Small intestine (tissue), 7 donors: ENCODE measurements around the gene HPCAL1. TPM values are rescaled to one million over a fixed set of nuclear protein-coding genes. Genes with fewer than 3 reads are reported as not detected.

ENCODE experiments used
- DNase-seq, 2 donors: peaks; one replicate each; pipeline versions ENCODE4 v3.0.0 to v3.0.0-alpha.2; 2013
- FAIRE-seq: peaks from 2 replicates; lab custom pipeline; 2012; peaks lifted over from hg19 to GRCh38; lab: Jason Lieb, UNC
- H3K27ac ChIP-seq, 3 donors: one replicate each; pipeline ENCODE4 v1.5.1; 2013; ENCODE audit warnings: low read length in 2 of 3, mild to moderate bottlenecking in 2 of 3, control low read depth in 1 of 3, inconsistent platforms in 1 of 3, low read depth in 1 of 3, moderate library complexity in 1 of 3
- H3K27me3 ChIP-seq, 3 donors: one replicate each; pipeline ENCODE4 v1.6.1; 2013; ENCODE audit warnings: low read length in 3 of 3, inconsistent platforms in 1 of 3; ENCODE audit not compliant: control insufficient read depth in 3 of 3, insufficient read depth in 3 of 3
- H3K36me3 ChIP-seq, 3 donors: one replicate each; pipeline ENCODE4 v1.6.1; 2013; ENCODE audit warnings: low read length in 3 of 3, inconsistent platforms in 1 of 3, low read depth in 1 of 3, mild to moderate bottlenecking in 1 of 3, moderate library complexity in 1 of 3; ENCODE audit not compliant: control insufficient read depth in 3 of 3, insufficient read depth in 2 of 3
- H3K4me1 ChIP-seq, 3 donors: one replicate each; pipeline ENCODE4 v1.6.1; 2013; ENCODE audit warnings: low read length in 2 of 3, inconsistent platforms in 1 of 3, low read depth in 1 of 3, mild to moderate bottlenecking in 1 of 3, moderate library complexity in 1 of 3; ENCODE audit not compliant: control insufficient read depth in 3 of 3, insufficient read depth in 2 of 3
- H3K4me3 ChIP-seq, 3 donors: one replicate each; pipeline ENCODE4 v1.5.1; 2013; ENCODE audit warnings: low read length in 3 of 3, control low read depth in 1 of 3, inconsistent platforms in 1 of 3, low read depth in 1 of 3, mild to moderate bottlenecking in 1 of 3, moderate library complexity in 1 of 3
- H3K9me3 ChIP-seq, 2 donors: one replicate each; pipeline ENCODE4 v1.6.1; 2013; ENCODE audit warnings: low read depth in 1 of 2, low read length in 1 of 2; ENCODE audit not compliant: control insufficient read depth in 2 of 2, insufficient read depth in 1 of 2
- WGBS, 3 donors: extraction: QIAGEN DNeasy Blood & Tissue Kit; methylation state at CpG; one replicate each; pipeline ENCODE4 v1.1.7; 2013; 5-methylcytosine and 5-hydroxymethylcytosine counted together
- polyA plus RNA-seq, 4 donors: library from polyadenylated mRNA; stranded (reverse) in 3 of 4; unstranded in 1 of 4; fragments of 200-250 nt in 3 of 4; fragments of 120-200 nt in 1 of 4; gene quantifications; one replicate each; pipeline versions ENCODE4 v1.2.1 to v1.2.3, GENCODE V29; 2013
- donor health status: healthy with polysubstance abuse.
- donor health status: control.
- donor health status: control.
- donor health status: Bipolar disorder and iron deficiency.
- donor health status: healthy.

HPCAL1 gene
- polyA plus RNA-seq, 4 donors = 82.3 to 142 (median 94.2) TPM

GRCh38 chr2:10402653-10403215, 100.0 kb downstream of the HPCAL1 start:
- peak; percentile 59 to 68 for DNase-seq
- Histone ChIP-seq H3K27ac (peak overlapping the region; percentile 37 to 59 (median 37)), H3K9me3 (no peaks in the 10 kb centered on the region), H3K4me1 (peaks cover 9 to 29% (median 16%) of the 10 kb centered on the region in 3 donors), H3K36me3 (peaks cover 0 to 71% (median 3%) of the 10 kb centered on the region in 3 donors), H3K4me3 (no peak overlapping the region), H3K27me3 (no peaks in the 10 kb centered on the region)
- 48 to 74% (median 71%) methylated on average over 8 of the region's 8 CpGs for WGBS, 3 donors
- no peak for FAIRE-seq

GRCh38 chr2:10404324-10405143, 101.8 kb downstream of the HPCAL1 start:
- DNase-seq (no peak), FAIRE-seq (no peak)
- Histone ChIP-seq H3K9me3 (no peaks in the 10 kb centered on the region), H3K27ac (peak overlapping the region in 1 of 3 donors; percentile 26), H3K36me3 (peaks cover 0 to 66% (median 2%) of the 10 kb centered on the region in 3 donors), H3K27me3 (no peaks in the 10 kb centered on the region), H3K4me1 (peaks cover 9 to 47% (median 23%) of the 10 kb centered on the region in 3 donors), H3K4me3 (no peak overlapping the region)
- WGBS, 3 donors = 86 to 95% (median 91%) methylated on average over 20 of the region's 20 CpGs

- no peak for FAIRE-seq
- WGBS, 3 donors = 80 to 89% (median 88%) methylated on average over 13 of the region's 13 CpGs
Observed at GRCh38 chr2:10405448-10405847, 102.7 kb downstream of the HPCAL1 start.

GRCh38 chr2:10406016-10406415, 103.3 kb downstream of the HPCAL1 start:
- DNase-seq (no peak), FAIRE-seq (no peak)
- no peaks in the 10 kb centered on the region for H3K9me3 ChIP-seq
- peak overlapping the region in 1 of 3 donors; percentile 4 for H3K27ac ChIP-seq
- peaks cover 0 to 60% (median 0%) of the 10 kb centered on the region in 3 donors for H3K36me3 ChIP-seq
- peaks cover 4 to 57% (median 19%) of the 10 kb centered on the region in 3 donors for H3K4me1 ChIP-seq
- 85 to 94% (median 92%) methylated on average over 10 of the region's 10 CpGs for WGBS, 3 donors
- no peak overlapping the region for H3K4me3 ChIP-seq
- H3K27me3 ChIP-seq = no peaks in the 10 kb centered on the region

More at GRCh38 chr2:10405448-10405847, 102.7 kb downstream of the HPCAL1 start:
- Histone ChIP-seq H3K4me1 (peaks cover 9 to 55% (median 20%) of the 10 kb centered on the region in 3 donors), H3K27me3 (no peaks in the 10 kb centered on the region), H3K9me3 (no peaks in the 10 kb centered on the region), H3K27ac (peak overlapping the region in 1 of 3 donors; percentile 26), H3K4me3 (no peak overlapping the region), H3K36me3 (peaks cover 0 to 60% (median 0%) of the 10 kb centered on the region in 3 donors)
- DNase-seq = no peak

GRCh38 chr2:10406491-10407188, 103.9 kb downstream of the HPCAL1 start:
- Histone ChIP-seq H3K4me1 (peaks cover 4 to 50% (median 13%) of the 10 kb centered on the region in 3 donors), H3K36me3 (peaks cover 0 to 60% (median 0%) of the 10 kb centered on the region in 3 donors), H3K9me3 (no peaks in the 10 kb centered on the region), H3K4me3 (no peak overlapping the region), H3K27me3 (no peaks in the 10 kb centered on the region), H3K27ac (peak overlapping the region in 1 of 3 donors; percentile 11)
- 80 to 94% (median 91%) methylated on average over 18 of the region's 18 CpGs for WGBS, 3 donors
- FAIRE-seq (no peak), DNase-seq (no peak)

GRCh38 chr2:10407432-10407831, 104.7 kb downstream of the HPCAL1 start:
- 67 to 72% (median 70%) methylated on average over 4 of the region's 4 CpGs for WGBS, 3 donors
- no peak for FAIRE-seq
- Histone ChIP-seq H3K27me3 (no peaks in the 10 kb centered on the region), H3K9me3 (peaks cover 0 to 6% of the 10 kb centered on the region in 2 donors), H3K4me3 (no peak overlapping the region), H3K36me3 (peaks cover 0 to 63% (median 0%) of the 10 kb centered on the region in 3 donors), H3K27ac (peak overlapping the region; percentile 69 to 95 (median 86)), H3K4me1 (peaks cover 4 to 48% (median 12%) of the 10 kb centered on the region in 3 donors)
- no peak for DNase-seq

- Histone ChIP-seq H3K4me3 (no peak overlapping the region), H3K4me1 (peaks cover 5 to 48% (median 12%) of the 10 kb centered on the region in 3 donors), H3K27me3 (no peaks in the 10 kb centered on the region), H3K9me3 (peaks cover 0 to 9% of the 10 kb centered on the region in 2 donors), H3K27ac (peak overlapping the region; percentile 69 to 95 (median 86)), H3K36me3 (peaks cover 0 to 67% (median 0%) of the 10 kb centered on the region in 3 donors)
- 16 to 40% (median 24%) methylated on average over 11 of the region's 11 CpGs for WGBS, 3 donors
- FAIRE-seq (no peak), DNase-seq (peak; percentile 87 to 96)
Observed at GRCh38 chr2:10407841-10408648, 105.3 kb downstream of the HPCAL1 start.
